HG03558 (cell line): ENCODE results near the gene REPIN1.

Source experiments
- ATAC-seq: cut with Tn5 transposase; IDR thresholded peaks from one replicate; pipeline ENCODE4 v1.9.1; 2021; ENCODE audit warnings: moderate number of reproducible peaks; ENCODE audit not compliant: unreplicated experiment; ENCODE audit errors: extremely low read depth

REPIN1 gene

GRCh38 chr7:150336746-150337145 is 31.9 kb upstream of the REPIN1 start:
- no peak for ATAC-seq

GRCh38 chr7:150337179-150337578 is 31.4 kb upstream of the REPIN1 start:
- no peak for ATAC-seq

- ATAC-seq = no peak
These were observed 31.0 kb upstream of the REPIN1 start for GRCh38 chr7:150337659-150338081.

DNA sequence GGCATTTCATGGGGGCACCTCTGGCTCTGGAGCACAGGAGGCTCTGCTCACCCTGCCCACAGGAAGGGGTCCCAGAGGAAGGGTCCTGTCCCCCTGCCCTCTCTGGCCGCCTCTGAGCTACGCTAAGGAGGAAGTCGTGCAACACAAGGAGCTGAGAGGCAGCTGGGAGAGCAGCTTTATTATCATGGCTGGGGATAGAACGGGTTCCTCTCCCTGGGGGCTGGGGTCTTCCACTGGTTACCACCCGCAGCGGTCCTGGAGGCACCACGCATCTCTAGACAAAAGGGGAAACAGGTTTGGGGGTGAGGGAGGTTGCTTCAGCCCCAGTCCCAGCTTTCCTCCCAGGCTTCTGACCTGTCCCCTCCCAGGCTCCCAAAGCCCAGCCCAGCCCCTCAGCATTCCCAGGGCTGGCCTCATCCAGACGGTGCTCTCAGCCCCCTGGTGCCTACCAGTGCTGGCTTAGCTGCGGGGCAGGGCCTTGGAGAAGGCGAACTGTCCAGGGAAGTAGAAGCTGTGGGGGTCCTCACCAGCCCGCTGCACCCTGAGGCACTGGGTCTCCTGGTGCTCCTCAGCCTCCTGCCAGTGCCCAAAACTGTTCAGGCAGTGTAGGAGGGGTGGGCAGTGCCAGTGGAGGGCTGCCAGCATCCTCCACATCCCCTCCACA is 30.3 kb upstream of the REPIN1 start:
- ATAC-seq = no peak

- ATAC-seq = no peak
These were observed 29.2 kb upstream of the REPIN1 start for GRCh38 chr7:150339409-150339809.

DNA sequence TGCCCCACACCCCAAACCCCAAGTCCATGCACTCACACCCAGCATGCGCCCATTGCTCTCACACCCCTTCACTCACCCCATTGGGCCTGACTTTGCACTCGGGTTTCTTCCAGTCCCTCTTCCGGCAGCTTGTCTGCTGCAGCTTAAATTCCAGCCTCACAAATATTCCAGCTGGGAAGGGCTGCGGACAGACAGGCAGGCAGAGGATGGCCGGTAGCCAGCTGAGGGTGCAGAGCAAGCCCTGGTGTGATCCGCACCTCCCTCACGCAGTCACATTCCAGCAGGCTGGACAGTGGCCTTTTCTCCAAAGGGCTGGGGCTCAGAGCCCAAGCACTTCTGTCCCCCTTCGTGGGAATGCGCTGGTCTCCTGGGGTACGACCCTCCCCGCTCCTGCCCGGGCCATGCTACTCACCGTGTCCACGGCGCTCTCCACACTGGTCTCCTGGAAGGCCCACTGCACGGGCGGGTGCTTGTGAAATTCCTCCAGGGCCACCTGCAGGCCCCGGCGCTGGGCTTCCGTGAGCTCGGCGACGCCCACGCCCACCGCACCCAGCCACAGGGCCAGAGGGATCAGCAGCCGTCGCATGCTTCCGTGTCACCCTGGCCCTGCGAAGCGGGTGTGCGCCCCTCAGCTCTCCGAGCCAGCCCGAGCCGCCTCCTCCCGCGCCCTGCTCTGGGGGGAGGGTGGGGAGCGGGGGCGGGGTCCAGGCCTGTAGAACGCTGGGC is 28.4 kb upstream of the REPIN1 start:
- no peak for ATAC-seq

DNA sequence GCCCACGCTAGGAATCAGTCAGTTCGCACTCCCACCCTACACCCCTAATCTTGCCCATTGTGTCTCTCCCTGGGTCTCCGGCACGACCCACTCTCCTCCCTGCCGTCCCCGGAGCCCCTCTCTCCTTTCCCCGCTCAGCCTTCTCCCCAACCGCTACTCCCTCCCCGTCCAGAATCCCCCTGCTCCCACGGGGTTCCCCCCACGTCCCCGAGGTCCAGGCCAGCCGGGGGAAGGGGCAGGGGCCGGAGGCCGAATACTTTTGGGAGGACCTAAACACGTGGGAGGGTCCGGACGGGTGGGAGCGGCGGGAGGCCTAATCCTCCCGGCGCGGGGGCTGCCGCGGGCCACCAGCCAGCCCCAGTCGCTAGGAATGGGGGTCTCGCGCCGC is 27.8 kb upstream of the REPIN1 start:
- no peak for ATAC-seq

GRCh38 chr7:150341263-150342120 is 27.1 kb upstream of the REPIN1 start, which contains the start of gene RARRES2:
Gene RARRES2, minus strand, starts transcription at chr7:150341629. Its CDS starts 1,020 bp downstream, at chr7:150340609.
- no peak for ATAC-seq

DNA sequence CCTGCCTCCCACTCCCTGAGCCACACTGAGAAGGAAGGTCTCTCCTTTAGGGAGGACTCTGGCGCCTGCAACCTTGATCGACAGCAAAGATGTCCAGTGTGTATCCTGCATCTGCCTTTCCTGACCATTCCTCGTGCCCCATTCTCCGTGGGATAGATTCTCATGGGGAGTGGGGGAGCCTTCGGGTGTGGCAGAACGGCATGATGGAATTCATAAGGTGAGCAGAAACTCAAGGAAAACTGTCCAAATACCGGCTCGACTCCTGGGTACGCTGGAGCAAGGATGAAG is 26.6 kb upstream of the REPIN1 start:
- no peak for ATAC-seq

DNA sequence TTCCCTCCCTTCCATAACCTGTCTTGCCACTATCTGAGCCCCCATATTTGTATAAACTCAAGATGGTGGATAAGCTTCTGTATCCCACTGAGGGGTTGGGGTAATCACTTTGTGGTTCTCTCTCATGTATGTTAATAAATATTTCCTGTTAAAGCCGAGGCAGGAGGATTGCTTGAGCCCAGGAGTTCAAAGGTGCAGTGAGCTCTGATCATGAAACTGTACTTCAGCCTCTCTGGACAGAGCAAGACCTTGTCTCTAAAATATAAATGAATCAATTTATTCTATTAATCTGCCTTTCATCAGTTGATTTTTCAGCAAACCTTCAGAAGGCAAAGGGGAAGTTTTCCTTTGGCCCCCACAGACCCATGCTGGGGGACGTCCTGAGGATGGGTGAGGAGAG is 25.4 kb upstream of the REPIN1 start:
- no peak for ATAC-seq

DNA sequence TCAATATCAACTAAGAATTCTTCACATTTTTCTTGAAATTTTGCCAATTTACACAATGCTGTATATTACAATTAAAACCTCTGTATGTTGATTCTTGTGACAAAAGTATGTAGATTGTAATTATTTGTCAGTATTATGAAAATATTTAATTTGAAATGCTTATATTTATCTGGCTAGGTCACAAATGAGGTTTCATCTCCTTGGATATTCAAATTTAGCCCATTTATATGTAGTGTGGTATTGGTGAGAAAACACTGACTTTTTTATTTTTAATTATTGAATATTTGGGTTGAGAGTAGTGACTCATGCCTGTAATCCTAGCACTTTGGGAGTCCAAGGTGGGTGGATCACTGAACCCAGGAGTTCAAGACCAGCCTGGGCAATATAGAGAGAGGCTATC is 24.3 kb upstream of the REPIN1 start:
- no peak for ATAC-seq

- ATAC-seq = no peak
These were observed 23.6 kb upstream of the REPIN1 start for GRCh38 chr7:150345012-150345411.

GRCh38 chr7:150346922-150347321 is 21.7 kb upstream of the REPIN1 start:
- ATAC-seq = no peak

DNA sequence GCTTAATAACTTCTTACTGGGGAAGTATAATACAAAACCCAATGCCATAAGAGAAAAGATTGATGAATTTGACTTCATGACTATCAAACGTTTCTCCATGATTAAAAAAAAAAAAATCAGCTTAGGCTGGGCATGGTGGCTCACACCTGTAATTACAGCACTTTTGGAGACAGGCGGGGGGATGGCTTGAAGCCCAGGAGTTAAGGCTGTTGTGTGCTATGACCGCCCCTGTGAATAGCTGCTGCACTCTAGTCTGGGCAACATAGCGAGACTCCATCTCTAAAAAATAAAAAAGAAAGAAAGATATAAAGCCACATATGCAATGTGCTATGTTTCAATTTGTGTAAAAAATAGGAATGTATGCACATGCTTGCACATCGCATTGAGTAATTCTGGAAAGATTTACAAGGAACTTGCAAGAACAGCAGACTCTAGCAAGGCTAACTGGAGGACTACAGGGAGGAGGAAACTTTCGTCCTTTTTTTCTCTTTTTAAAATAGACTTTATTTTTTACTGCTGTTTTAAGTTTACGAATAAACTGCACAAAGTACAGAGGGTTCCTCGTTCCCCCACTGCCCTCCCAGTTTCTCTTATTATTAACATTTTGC is 16.9 kb upstream of the REPIN1 start:
- no peak for ATAC-seq

DNA sequence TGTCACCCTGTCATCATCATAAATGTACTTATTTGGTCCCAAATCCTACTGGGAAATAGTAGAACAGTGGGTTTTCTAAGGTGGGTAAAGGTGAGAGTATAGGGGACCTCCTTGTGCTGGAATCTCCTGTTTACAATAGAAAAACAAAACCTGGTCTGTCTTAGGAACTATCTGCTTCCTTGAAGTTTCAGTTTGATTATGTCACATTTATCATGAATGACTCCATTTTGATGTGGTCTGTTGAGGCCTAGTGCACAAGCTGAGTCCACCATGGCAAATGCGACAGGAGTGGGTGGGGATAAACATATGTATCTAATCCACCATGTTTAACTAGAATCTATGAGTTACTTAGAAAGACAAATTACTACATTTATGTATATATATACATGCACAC is 13.0 kb upstream of the REPIN1 start:
- ATAC-seq = no peak

- no peak for ATAC-seq
These were observed 12.2 kb upstream of the REPIN1 start for GRCh38 chr7:150356265-150356897.

DNA sequence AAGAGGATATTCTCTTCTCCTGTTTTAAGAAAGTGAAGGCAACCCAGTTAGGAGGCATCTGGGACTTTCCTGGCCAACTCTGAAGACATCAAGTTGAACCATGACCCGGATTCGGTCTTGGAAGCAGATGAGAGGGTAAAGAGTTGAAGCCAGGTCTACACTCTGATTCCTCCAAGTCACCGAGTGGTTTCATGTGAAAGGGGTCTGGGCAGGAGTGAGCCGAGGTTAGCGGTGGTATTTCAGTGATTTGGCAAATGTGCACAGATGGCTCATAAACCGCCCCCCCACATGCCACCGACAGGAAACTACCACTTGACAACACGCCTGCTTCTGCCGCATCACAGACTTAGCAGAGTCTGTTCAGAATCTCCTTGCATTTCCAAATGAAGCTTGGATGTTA is 11.4 kb upstream of the REPIN1 start:
- no peak for ATAC-seq

- no peak for ATAC-seq
These were observed 10.7 kb upstream of the REPIN1 start for GRCh38 chr7:150357771-150358427.

DNA sequence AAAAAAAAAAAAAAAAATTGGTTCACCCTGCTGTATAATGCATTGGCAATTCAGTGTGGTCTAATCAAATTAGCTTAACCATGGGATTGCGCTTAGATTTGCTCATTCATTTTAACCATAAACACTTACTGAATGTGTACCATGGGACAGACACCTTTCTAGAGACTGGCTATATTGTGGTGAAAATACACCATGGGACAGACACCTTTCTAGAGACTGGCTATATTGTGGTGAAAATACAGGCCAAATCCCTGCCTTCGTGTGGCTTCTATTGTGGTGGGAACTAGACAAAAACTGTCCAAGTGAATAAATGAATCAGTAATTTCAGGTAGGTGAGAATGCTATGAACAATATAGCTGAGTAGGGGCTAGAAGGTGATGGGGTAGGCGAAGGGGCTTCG is 10.2 kb upstream of the REPIN1 start:
- ATAC-seq = no peak
